Left lung (tissue), 10 donors: ENCODE data around the gene PYROXD2. TPM values are rescaled to one million over a fixed set of nuclear protein-coding genes. Genes with fewer than 3 reads are reported as not detected.

Experiments
- ATAC-seq: fragments of 200-7000 bp; cut with Tn5 transposase; one replicate; pipeline ENCODE4 v1.9.1; 2020; ENCODE audit warnings: moderate library complexity
- DNase-seq, 4 donors: peaks; one replicate each; pipeline ENCODE4 v3.0.0-alpha.2; 2013 to 2020
- H3K27ac ChIP-seq, 2 donors: fragments of 200-600 bp; sonication (generic) in 1 of 2; one replicate each; pipeline versions ENCODE4 v1.5.0 to v1.8.0; 2020 to 2021
- H3K27me3 ChIP-seq, 2 donors: fragments of 200-600 bp; sonication (generic) in 1 of 2; one replicate each; pipeline versions ENCODE4 v1.5.0 to v1.8.0; 2020 to 2021
- H3K36me3 ChIP-seq, 2 donors: fragments of 200-600 bp; sonication (generic) in 1 of 2; one replicate each; pipeline versions ENCODE4 v1.5.0 to v1.8.0; 2020 to 2021
- H3K4me1 ChIP-seq, 2 donors: fragments of 200-600 bp; one replicate each; pipeline ENCODE4 v1.8.0; 2021
- H3K4me3 ChIP-seq, 2 donors: fragments of 200-600 bp; sonication (generic) in 1 of 2; one replicate each; pipeline versions ENCODE4 v1.5.0 to v1.8.0; 2020 to 2021; ENCODE audit warnings: mild to moderate bottlenecking in 1 of 2
- H3K9me3 ChIP-seq, 2 donors: fragments of 200-600 bp; sonication (generic) in 1 of 2; one replicate each; pipeline versions ENCODE4 v1.5.0 to v1.8.0; 2020 to 2021
- CTCF ChIP-seq, 2 donors: fragments of 200-600 bp; sonication (generic) in 1 of 2; IDR thresholded peaks; one replicate each; pipeline versions ENCODE4 v1.5.0 to v1.8.0; 2021; ENCODE audit warnings: antibody characterized with exemption in 2 of 2
- intact Hi-C, 2 donors: fragments of 100-400 bp; cut with DNase I; formaldehyde crosslinking; loops; one replicate each; pipeline versions ENCODE4 v1.11.2 to v1.14.2; 2022
- polyA plus RNA-seq, 6 donors: library from polyadenylated mRNA; unstranded; fragments of 120-200 nt; gene quantifications; one replicate each; pipeline ENCODE4 v1.2.1, GENCODE V29; 2013; ENCODE audit not compliant: insufficient read length in 6 of 6
- total RNA-seq, 2 donors: library from RNA; stranded (reverse); fragmentation: NEBNext Ultra II Directional; extraction: Animal tissue kit (Norgen Biotek cat#: 25700); gene quantifications; one replicate each; pipeline ENCODE4 v1.2.1, GENCODE V29; 2021
- donor health status: DM: no; HTN: yes; CAD: no.
- donor health status: DM: no; HTN: no; CAD: no.

PYROXD2 gene
- total and polyA plus RNA-seq, 8 donors = 8.2 to 48.2 (median 38.3) TPM

- no peak for DNase-seq
Measured at GRCh38 chr10:98410135-98410743, 4.7 kb downstream of the PYROXD2 start.

GRCh38 chr10:98408799-98409198 lies 6.2 kb downstream of the PYROXD2 start:
- Histone ChIP-seq H3K4me1 (no peaks in the 10 kb centered on the region), H3K27ac (no peak overlapping the region), H3K9me3 (no peaks in the 10 kb centered on the region), H3K4me3 (no peak overlapping the region), H3K27me3 (no peaks in the 10 kb centered on the region), H3K36me3 (no peaks in the 10 kb centered on the region)
- ATAC-seq (no peak), DNase-seq (no peak)
- intact Hi-C loops = no loop called here
- TF ChIP-seq CTCF (IDR thresholded peaks at IDR 0.05) = no peak

More at GRCh38 chr10:98410135-98410743, 4.7 kb downstream of the PYROXD2 start:
- H3K27ac ChIP-seq = no peak overlapping the region
- H3K36me3 ChIP-seq = no peaks in the 10 kb centered on the region
- H3K4me3 ChIP-seq = no peak overlapping the region
- H3K9me3 ChIP-seq = no peaks in the 10 kb centered on the region
- H3K4me1 ChIP-seq = peaks cover 5 to 13% of the 10 kb centered on the region in 2 donors
- intact Hi-C loops = no loop called here
- TF ChIP-seq CTCF (IDR thresholded peaks at IDR 0.05) = no peak
- ATAC-seq = no peak
- no peaks in the 10 kb centered on the region for H3K27me3 ChIP-seq

GRCh38 chr10:98407744-98408241 lies 7.2 kb downstream of the PYROXD2 start:
- intact Hi-C loops = no loop called here
- no peak for TF ChIP-seq CTCF (IDR thresholded peaks at IDR 0.05)
- Histone ChIP-seq H3K27ac (no peak overlapping the region), H3K4me3 (no peak overlapping the region), H3K9me3 (no peaks in the 10 kb centered on the region), H3K4me1 (no peaks in the 10 kb centered on the region), H3K27me3 (no peaks in the 10 kb centered on the region), H3K36me3 (peaks cover 0 to 6% of the 10 kb centered on the region in 2 donors)
- ATAC-seq (no peak), DNase-seq (peak in 1 of 4 donors; percentile 14)

GRCh38 chr10:98407017-98407743 lies 7.8 kb downstream of the PYROXD2 start:
- peak in 1 of 4 donors; percentile 5 for DNase-seq
- ATAC-seq = peak; percentile 30
- no peaks in the 10 kb centered on the region for H3K4me1 ChIP-seq
- H3K27me3 ChIP-seq = no peaks in the 10 kb centered on the region
- H3K36me3 ChIP-seq = peaks cover 0 to 7% of the 10 kb centered on the region in 2 donors
- H3K4me3 ChIP-seq = no peak overlapping the region
- H3K9me3 ChIP-seq = no peaks in the 10 kb centered on the region
- no peak overlapping the region for H3K27ac ChIP-seq
- no peak for TF ChIP-seq CTCF (IDR thresholded peaks at IDR 0.05)
- intact Hi-C loops = no loop called here

- ATAC-seq = peak; percentile 4
Measured at GRCh38 chr10:98405422-98405821, 9.6 kb downstream of the PYROXD2 start.

More at GRCh38 chr10:98405422-98405821, 9.6 kb downstream of the PYROXD2 start:
- no peaks in the 10 kb centered on the region for H3K27me3 ChIP-seq
- peaks cover 0 to 7% of the 10 kb centered on the region in 2 donors for H3K36me3 ChIP-seq
- H3K9me3 ChIP-seq = no peaks in the 10 kb centered on the region
- intact Hi-C loops = no loop called here
- H3K4me1 ChIP-seq = no peaks in the 10 kb centered on the region
- H3K27ac ChIP-seq = no peak overlapping the region
- no peak overlapping the region for H3K4me3 ChIP-seq
- TF ChIP-seq CTCF (IDR thresholded peaks at IDR 0.05) = no peak
- DNase-seq = no peak
